K562 (cell line): ENCODE data around the gene ATP6V1F. TPM values are rescaled to one million over a fixed set of nuclear protein-coding genes. Genes with fewer than 3 reads are reported as not detected.

Experiments
- BCL6 ChIP-seq: fragments of 250-450 bp; sonication (Bioruptor Pico); IDR thresholded peaks from 2 replicates; pipeline ENCODE4 v1.4.0; 2020
- CREM ChIP-seq: IDR thresholded peaks from 2 replicates; pipeline ENCODE4 v1.6.1; 2014; ENCODE audit warnings: antibody characterized with exemption, low read depth
- CUX1 ChIP-seq: fragments of 200-800 bp; sonication (Bioruptor generic); IDR thresholded peaks from 2 replicates; pipeline ENCODE4 v1.6.1; 2016; ENCODE audit warnings: missing genetic modification characterization, missing compliant biosample characterization
- GABPB1 ChIP-seq: sonication (generic); formaldehyde crosslinking; IDR thresholded peaks from 2 replicates; pipeline ENCODE4 v1.8.0; 2022; ENCODE audit warnings: mild to moderate bottlenecking, missing genetic modification reagents
- HES1 ChIP-seq: fragments of 450-650 bp; IDR thresholded peaks from 2 replicates; pipeline ENCODE4 v1.6.1; 2016; ENCODE audit warnings: low read depth, mild to moderate bottlenecking, moderate library complexity
- MED1 ChIP-seq: sonication (generic); formaldehyde crosslinking; IDR thresholded peaks from 2 replicates; pipeline ENCODE4 v1.8.1; 2023; ENCODE audit warnings: missing genetic modification reagents, borderline replicate concordance
- MTA2 ChIP-seq: fragments of 450-650 bp; IDR thresholded peaks from 2 replicates; pipeline ENCODE4 v1.6.1; 2016; ENCODE audit warnings: low read depth
- PYGO2 ChIP-seq: fragments of 450-650 bp; IDR thresholded peaks from 2 replicates; pipeline ENCODE4 v1.6.1; 2016; ENCODE audit warnings: mild to moderate bottlenecking, missing genetic modification characterization, moderate library complexity, missing compliant biosample characterization
- RCOR1 ChIP-seq, 2 experiments: IDR thresholded peaks; 2 replicates each; pipeline ENCODE4 v1.6.1; 2012; ENCODE audit warnings: low read depth in 2 of 2, low read length in 2 of 2, borderline replicate concordance in 1 of 2, improper control_type of control experiment in 1 of 2
- SNIP1 ChIP-seq: fragments of 450-650 bp; IDR thresholded peaks from 2 replicates; pipeline ENCODE4 v1.7.1; 2017; ENCODE audit warnings: low read depth, mild to moderate bottlenecking
- ZSCAN32 ChIP-seq: fragments of 450-650 bp; formaldehyde crosslinking; IDR thresholded peaks from 2 replicates; pipeline ENCODE4 v1.4.0; 2020; ENCODE audit warnings: mild to moderate bottlenecking, moderate library complexity
- polyA plus RNA-seq, 8 experiments: library from polyadenylated mRNA; depleted of rRNA in 4 of 8; stranded (reverse) in 5 of 8; unstranded in 3 of 8; fragments of >200 nt; fragmentation: Nextera tagmentation in 2 of 8; fragmentation: Illumina TruSeq in 1 of 8; extraction: Ambion mirVana in 2 of 8; extraction: Trizol in 1 of 8; gene quantifications; 2 replicates each; pipeline versions ENCODE4 v1.2.1 to v1.2.3, GENCODE V29; 2011 to 2014; ENCODE audit warnings: inconsistent platforms in 1 of 8, missing spikeins in 1 of 8
- total RNA-seq, 7 experiments: library from RNA; depleted of rRNA in 6 of 7; stranded (reverse); fragments of >200 nt in 6 of 7; fragmentation: Illumina TruSeq in 2 of 7; extraction: Trizol in 2 of 7; gene quantifications; 2 replicates each; pipeline versions ENCODE4 v1.2.1 to v1.2.3, GENCODE V29; 2011 to 2021; ENCODE audit warnings: low replicate concordance in 1 of 7
- TF ChIP-seq, protein P1 (sequence below), 2 experiments: fragments of 450-650 bp in 1 of 2; IDR thresholded peaks; 2 replicates each; pipeline ENCODE4 v1.6.1; 2011 to 2017; ENCODE audit warnings: low read depth in 2 of 2, antibody characterized with exemption in 1 of 2, borderline replicate concordance in 1 of 2, low read length in 1 of 2, mild to moderate bottlenecking in 1 of 2, mixed read lengths in 1 of 2; ENCODE audit not compliant: control insufficient read depth in 1 of 2
- TF ChIP-seq, protein P2 (sequence below): fragments of 450-650 bp; IDR thresholded peaks from 2 replicates; pipeline ENCODE4 v1.6.1; 2017; ENCODE audit warnings: antibody characterized with exemption, mild to moderate bottlenecking

The ATP6V1F gene
- total and polyA plus RNA-seq, 9 of the 15 experiments (the other 6 are each of a cell fraction or from before 2014, with no cell fraction given) = 206 to 1,123 (median 542) TPM

- TF ChIP-seq CUX1 (no peak), ZSCAN32 (CRISPR knock-in tag) (no peak), PYGO2 (tag) (no peak), MED1 (CRISPR knock-in tag) (no peak), HES1 (no peak), SNIP1 (no peak), BCL6 (CRISPR knock-in tag) (no peak), GABPB1 (CRISPR knock-in tag) (no peak), MTA2 (no peak), RCOR1 (IDR thresholded peaks at IDR 0.05; ENCODE audit: borderline replicate concordance in 1 of 2, low read depth in 2 of 2, low read length in 2 of 2) (no peak), CREM (peak; percentile 43; the same call in 1 of the 2 replicates)
- TF ChIP-seq, protein P1, sequence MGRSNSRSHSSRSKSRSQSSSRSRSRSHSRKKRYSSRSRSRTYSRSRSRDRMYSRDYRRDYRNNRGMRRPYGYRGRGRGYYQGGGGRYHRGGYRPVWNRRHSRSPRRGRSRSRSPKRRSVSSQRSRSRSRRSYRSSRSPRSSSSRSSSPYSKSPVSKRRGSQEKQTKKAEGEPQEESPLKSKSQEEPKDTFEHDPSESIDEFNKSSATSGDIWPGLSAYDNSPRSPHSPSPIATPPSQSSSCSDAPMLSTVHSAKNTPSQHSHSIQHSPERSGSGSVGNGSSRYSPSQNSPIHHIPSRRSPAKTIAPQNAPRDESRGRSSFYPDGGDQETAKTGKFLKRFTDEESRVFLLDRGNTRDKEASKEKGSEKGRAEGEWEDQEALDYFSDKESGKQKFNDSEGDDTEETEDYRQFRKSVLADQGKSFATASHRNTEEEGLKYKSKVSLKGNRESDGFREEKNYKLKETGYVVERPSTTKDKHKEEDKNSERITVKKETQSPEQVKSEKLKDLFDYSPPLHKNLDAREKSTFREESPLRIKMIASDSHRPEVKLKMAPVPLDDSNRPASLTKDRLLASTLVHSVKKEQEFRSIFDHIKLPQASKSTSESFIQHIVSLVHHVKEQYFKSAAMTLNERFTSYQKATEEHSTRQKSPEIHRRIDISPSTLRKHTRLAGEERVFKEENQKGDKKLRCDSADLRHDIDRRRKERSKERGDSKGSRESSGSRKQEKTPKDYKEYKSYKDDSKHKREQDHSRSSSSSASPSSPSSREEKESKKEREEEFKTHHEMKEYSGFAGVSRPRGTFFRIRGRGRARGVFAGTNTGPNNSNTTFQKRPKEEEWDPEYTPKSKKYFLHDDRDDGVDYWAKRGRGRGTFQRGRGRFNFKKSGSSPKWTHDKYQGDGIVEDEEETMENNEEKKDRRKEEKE (IDR thresholded peaks at IDR 0.05; ENCODE audit: borderline replicate concordance in 1 of 2, control insufficient read depth in 1 of 2, low read depth in 2 of 2, low read length in 1 of 2) = no peak
- TF ChIP-seq, protein P2, sequence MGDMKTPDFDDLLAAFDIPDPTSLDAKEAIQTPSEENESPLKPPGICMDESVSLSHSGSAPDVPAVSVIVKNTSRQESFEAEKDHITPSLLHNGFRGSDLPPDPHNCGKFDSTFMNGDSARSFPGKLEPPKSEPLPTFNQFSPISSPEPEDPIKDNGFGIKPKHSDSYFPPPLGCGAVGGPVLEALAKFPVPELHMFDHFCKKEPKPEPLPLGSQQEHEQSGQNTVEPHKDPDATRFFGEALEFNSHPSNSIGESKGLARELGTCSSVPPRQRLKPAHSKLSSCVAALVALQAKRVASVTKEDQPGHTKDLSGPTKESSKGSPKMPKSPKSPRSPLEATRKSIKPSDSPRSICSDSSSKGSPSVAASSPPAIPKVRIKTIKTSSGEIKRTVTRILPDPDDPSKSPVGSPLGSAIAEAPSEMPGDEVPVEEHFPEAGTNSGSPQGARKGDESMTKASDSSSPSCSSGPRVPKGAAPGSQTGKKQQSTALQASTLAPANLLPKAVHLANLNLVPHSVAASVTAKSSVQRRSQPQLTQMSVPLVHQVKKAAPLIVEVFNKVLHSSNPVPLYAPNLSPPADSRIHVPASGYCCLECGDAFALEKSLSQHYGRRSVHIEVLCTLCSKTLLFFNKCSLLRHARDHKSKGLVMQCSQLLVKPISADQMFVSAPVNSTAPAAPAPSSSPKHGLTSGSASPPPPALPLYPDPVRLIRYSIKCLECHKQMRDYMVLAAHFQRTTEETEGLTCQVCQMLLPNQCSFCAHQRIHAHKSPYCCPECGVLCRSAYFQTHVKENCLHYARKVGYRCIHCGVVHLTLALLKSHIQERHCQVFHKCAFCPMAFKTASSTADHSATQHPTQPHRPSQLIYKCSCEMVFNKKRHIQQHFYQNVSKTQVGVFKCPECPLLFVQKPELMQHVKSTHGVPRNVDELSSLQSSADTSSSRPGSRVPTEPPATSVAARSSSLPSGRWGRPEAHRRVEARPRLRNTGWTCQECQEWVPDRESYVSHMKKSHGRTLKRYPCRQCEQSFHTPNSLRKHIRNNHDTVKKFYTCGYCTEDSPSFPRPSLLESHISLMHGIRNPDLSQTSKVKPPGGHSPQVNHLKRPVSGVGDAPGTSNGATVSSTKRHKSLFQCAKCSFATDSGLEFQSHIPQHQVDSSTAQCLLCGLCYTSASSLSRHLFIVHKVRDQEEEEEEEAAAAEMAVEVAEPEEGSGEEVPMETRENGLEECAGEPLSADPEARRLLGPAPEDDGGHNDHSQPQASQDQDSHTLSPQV = no peak
These were observed 34.5 kb upstream of the ATP6V1F start (continued) for GRCh38 chr7:128827971-128828711.
